Measurements from ENCODE around the gene AATK.

- TF ChIP-seq POLR2A (IDR thresholded peaks at IDR 0.05) (no peak), CTCF (IDR thresholded peaks at IDR 0.05) (no peak)
Observed at GRCh38 chr17:81193470-81194224, 27.6 kb upstream of the AATK start.
